ENCODE results near the gene AUTS2.

Gene AUTS2

GRCh38 chr7:70068531-70068930 is 470.3 kb downstream of the AUTS2 start:
- Histone ChIP-seq H3K79me2 (ENCODE audit: control insufficient read depth, insufficient read depth, low read length) (no peaks in the 10 kb centered on the region), H2AK5ac (ENCODE audit: low read length) (no peak overlapping the region), H3K27me3 (ENCODE audit: insufficient read depth, low read length, poor library complexity) (no peaks in the 10 kb centered on the region), H3K56ac (ENCODE audit: low read length) (no peak overlapping the region), H2BK15ac (replicated peaks; ENCODE audit: low read depth) (no peak overlapping the region), H4K5ac (ENCODE audit: low read length) (no peak overlapping the region), H3K4me1 (ENCODE audit: control insufficient read depth, low read depth, low read length) (no peaks in the 10 kb centered on the region), H3K18ac (ENCODE audit: low read length) (no peak overlapping the region), H3K23ac (ENCODE audit: low read length) (no peak overlapping the region), H3K4me3 (ENCODE audit: low read length) (no peak overlapping the region), H2BK120ac (ENCODE audit: low read depth, low read length) (no peak overlapping the region), H3K27ac (ENCODE audit: low read depth, low read length) (no peak overlapping the region), H3K4me2 (ENCODE audit: low read length) (no peak overlapping the region), H3K36me3 (ENCODE audit: control insufficient read depth, insufficient read depth, low read length) (no peaks in the 10 kb centered on the region), H4K8ac (ENCODE audit: low read depth, low read length) (no peak overlapping the region), H3K9ac (ENCODE audit: low read length) (no peak overlapping the region), H3K79me1 (ENCODE audit: low read length) (no peaks in the 10 kb centered on the region), H3K4ac (ENCODE audit: low read depth, low read length) (no peak overlapping the region), H2BK5ac (ENCODE audit: low read length) (no peak overlapping the region)
- WGBS (ENCODE audit: extremely low coverage, insufficient coverage, low lambda C conversion rate), result no CpG with 5 or more reads among the region's 2 CpGs
- DNase-seq, result no peak

GRCh38 chr7:70069977-70070376 is 471.7 kb downstream of the AUTS2 start:
- H3K4me2 ChIP-seq (ENCODE audit: low read length), result no peak overlapping the region
- no peak overlapping the region for H3K18ac ChIP-seq (ENCODE audit: low read length)
- H3K36me3 ChIP-seq (ENCODE audit: control insufficient read depth, insufficient read depth, low read length), result no peaks in the 10 kb centered on the region
- H2AK5ac ChIP-seq (ENCODE audit: low read length), result no peak overlapping the region
- no peak overlapping the region for H3K23ac ChIP-seq (ENCODE audit: low read length)
- no peak overlapping the region for H3K9ac ChIP-seq (ENCODE audit: low read length)
- no peaks in the 10 kb centered on the region for H3K27me3 ChIP-seq (ENCODE audit: insufficient read depth, low read length, poor library complexity)
- H4K8ac ChIP-seq (ENCODE audit: low read depth, low read length), result no peak overlapping the region
- H3K56ac ChIP-seq (ENCODE audit: low read length), result no peak overlapping the region
- H3K4me1 ChIP-seq (ENCODE audit: control insufficient read depth, low read depth, low read length), result no peaks in the 10 kb centered on the region
- no peak overlapping the region for H3K27ac ChIP-seq (ENCODE audit: low read depth, low read length)
- no peak overlapping the region for H3K4me3 ChIP-seq (ENCODE audit: low read length)
- H3K4ac ChIP-seq (ENCODE audit: low read depth, low read length), result no peak overlapping the region
- no peak overlapping the region for H2BK5ac ChIP-seq (ENCODE audit: low read length)
- no peaks in the 10 kb centered on the region for H3K79me1 ChIP-seq (ENCODE audit: low read length)
- DNase-seq, result no peak
- no peak overlapping the region for H2BK120ac ChIP-seq (ENCODE audit: low read depth, low read length)
- H3K79me2 ChIP-seq (ENCODE audit: control insufficient read depth, insufficient read depth, low read length), result no peaks in the 10 kb centered on the region
- no peak overlapping the region for H2BK15ac ChIP-seq (replicated peaks; ENCODE audit: low read depth)
- no peak overlapping the region for H4K5ac ChIP-seq (ENCODE audit: low read length)
- no CpG with 5 or more reads among the region's 2 CpGs for WGBS (ENCODE audit: extremely low coverage, insufficient coverage, low lambda C conversion rate)

- H2BK5ac ChIP-seq (ENCODE audit: low read length), result no peak overlapping the region
- no CpG with 5 or more reads among the region's 7 CpGs for whole genome bisulfite sequencing (ENCODE audit: extremely low coverage, insufficient coverage, low lambda C conversion rate)
Observed at GRCh38 chr7:70071766-70072165, 473.5 kb downstream of the AUTS2 start.

GRCh38 chr7:70072220-70072619 is 473.9 kb downstream of the AUTS2 start:
- no peak overlapping the region for H3K23ac ChIP-seq (ENCODE audit: low read length)
- H3K4ac ChIP-seq (ENCODE audit: low read depth, low read length), result no peak overlapping the region
- no peak overlapping the region for H2BK5ac ChIP-seq (ENCODE audit: low read length)
- no peak overlapping the region for H3K18ac ChIP-seq (ENCODE audit: low read length)
- H2BK15ac ChIP-seq (replicated peaks; ENCODE audit: low read depth), result no peak overlapping the region
- no peak overlapping the region for H4K8ac ChIP-seq (ENCODE audit: low read depth, low read length)
- H3K79me2 ChIP-seq (ENCODE audit: control insufficient read depth, insufficient read depth, low read length), result no peaks in the 10 kb centered on the region
- H4K5ac ChIP-seq (ENCODE audit: low read length), result no peak overlapping the region
- H3K56ac ChIP-seq (ENCODE audit: low read length), result no peak overlapping the region
- H2AK5ac ChIP-seq (ENCODE audit: low read length), result no peak overlapping the region
- H3K9ac ChIP-seq (ENCODE audit: low read length), result no peak overlapping the region
- DNase-seq, result no peak
- H3K27ac ChIP-seq (ENCODE audit: low read depth, low read length), result no peak overlapping the region
- no peaks in the 10 kb centered on the region for H3K36me3 ChIP-seq (ENCODE audit: control insufficient read depth, insufficient read depth, low read length)
- H3K4me2 ChIP-seq (ENCODE audit: low read length), result no peak overlapping the region
- no peaks in the 10 kb centered on the region for H3K4me1 ChIP-seq (ENCODE audit: control insufficient read depth, low read depth, low read length)
- no peak overlapping the region for H3K4me3 ChIP-seq (ENCODE audit: low read length)
- no CpG with 5 or more reads among the region's 2 CpGs for WGBS (ENCODE audit: extremely low coverage, insufficient coverage, low lambda C conversion rate)
- no peaks in the 10 kb centered on the region for H3K27me3 ChIP-seq (ENCODE audit: insufficient read depth, low read length, poor library complexity)
- no peaks in the 10 kb centered on the region for H3K79me1 ChIP-seq (ENCODE audit: low read length)
- no peak overlapping the region for H2BK120ac ChIP-seq (ENCODE audit: low read depth, low read length)

More at GRCh38 chr7:70071766-70072165, 473.5 kb downstream of the AUTS2 start:
- Histone ChIP-seq H3K4me1 (ENCODE audit: control insufficient read depth, low read depth, low read length) (no peaks in the 10 kb centered on the region), H3K36me3 (ENCODE audit: control insufficient read depth, insufficient read depth, low read length) (no peaks in the 10 kb centered on the region), H2BK120ac (ENCODE audit: low read depth, low read length) (no peak overlapping the region), H3K79me1 (ENCODE audit: low read length) (no peaks in the 10 kb centered on the region), H3K79me2 (ENCODE audit: control insufficient read depth, insufficient read depth, low read length) (no peaks in the 10 kb centered on the region), H3K23ac (ENCODE audit: low read length) (no peak overlapping the region), H3K4me3 (ENCODE audit: low read length) (no peak overlapping the region), H2AK5ac (ENCODE audit: low read length) (no peak overlapping the region), H4K8ac (ENCODE audit: low read depth, low read length) (no peak overlapping the region), H3K4me2 (ENCODE audit: low read length) (no peak overlapping the region), H3K4ac (ENCODE audit: low read depth, low read length) (no peak overlapping the region), H3K9ac (ENCODE audit: low read length) (no peak overlapping the region), H3K27me3 (ENCODE audit: insufficient read depth, low read length, poor library complexity) (no peaks in the 10 kb centered on the region), H3K27ac (ENCODE audit: low read depth, low read length) (no peak overlapping the region), H3K56ac (ENCODE audit: low read length) (no peak overlapping the region), H4K5ac (ENCODE audit: low read length) (no peak overlapping the region), H2BK15ac (replicated peaks; ENCODE audit: low read depth) (no peak overlapping the region), H3K18ac (ENCODE audit: low read length) (no peak overlapping the region)
- no peak for DNase-seq

GRCh38 chr7:70076325-70076724 is 478.1 kb downstream of the AUTS2 start:
- no peaks in the 10 kb centered on the region for H3K79me2 ChIP-seq (ENCODE audit: control insufficient read depth, insufficient read depth, low read length)
- H2AK5ac ChIP-seq (ENCODE audit: low read length), result no peak overlapping the region
- H2BK5ac ChIP-seq (ENCODE audit: low read length), result no peak overlapping the region
- H3K4me3 ChIP-seq (ENCODE audit: low read length), result no peak overlapping the region
- no peak overlapping the region for H2BK15ac ChIP-seq (replicated peaks; ENCODE audit: low read depth)
- H3K27ac ChIP-seq (ENCODE audit: low read depth, low read length), result no peak overlapping the region
- no peak overlapping the region for H3K23ac ChIP-seq (ENCODE audit: low read length)
- no peaks in the 10 kb centered on the region for H3K36me3 ChIP-seq (ENCODE audit: control insufficient read depth, insufficient read depth, low read length)
- no peaks in the 10 kb centered on the region for H3K27me3 ChIP-seq (ENCODE audit: insufficient read depth, low read length, poor library complexity)
- no peak overlapping the region for H2BK120ac ChIP-seq (ENCODE audit: low read depth, low read length)
- no peak overlapping the region for H4K5ac ChIP-seq (ENCODE audit: low read length)
- no peak overlapping the region for H3K9ac ChIP-seq (ENCODE audit: low read length)
- no peak overlapping the region for H4K8ac ChIP-seq (ENCODE audit: low read depth, low read length)
- no peaks in the 10 kb centered on the region for H3K4me1 ChIP-seq (ENCODE audit: control insufficient read depth, low read depth, low read length)
- H3K4ac ChIP-seq (ENCODE audit: low read depth, low read length), result no peak overlapping the region
- no peak for DNase-seq
- H3K4me2 ChIP-seq (ENCODE audit: low read length), result no peak overlapping the region
- H3K56ac ChIP-seq (ENCODE audit: low read length), result no peak overlapping the region
- no peak overlapping the region for H3K18ac ChIP-seq (ENCODE audit: low read length)
- no peaks in the 10 kb centered on the region for H3K79me1 ChIP-seq (ENCODE audit: low read length)
- WGBS (ENCODE audit: extremely low coverage, insufficient coverage, low lambda C conversion rate), result no CpG with 5 or more reads among the region's 1 CpG

GRCh38 chr7:70082099-70082611 is 483.9 kb downstream of the AUTS2 start:
- Histone ChIP-seq H3K4me3 (ENCODE audit: low read length) (no peak overlapping the region), H3K4ac (ENCODE audit: low read depth, low read length) (no peak overlapping the region), H2BK15ac (replicated peaks; ENCODE audit: low read depth) (no peak overlapping the region), H3K18ac (ENCODE audit: low read length) (no peak overlapping the region), H3K9ac (ENCODE audit: low read length) (no peak overlapping the region), H3K23ac (ENCODE audit: low read length) (no peak overlapping the region), H3K4me2 (ENCODE audit: low read length) (no peak overlapping the region), H3K27ac (ENCODE audit: low read depth, low read length) (no peak overlapping the region), H4K5ac (ENCODE audit: low read length) (no peak overlapping the region), H3K36me3 (ENCODE audit: control insufficient read depth, insufficient read depth, low read length) (no peaks in the 10 kb centered on the region), H2AK5ac (ENCODE audit: low read length) (no peak overlapping the region), H3K4me1 (ENCODE audit: control insufficient read depth, low read depth, low read length) (no peaks in the 10 kb centered on the region), H3K27me3 (ENCODE audit: insufficient read depth, low read length, poor library complexity) (no peaks in the 10 kb centered on the region), H4K8ac (ENCODE audit: low read depth, low read length) (no peak overlapping the region), H3K79me2 (ENCODE audit: control insufficient read depth, insufficient read depth, low read length) (no peaks in the 10 kb centered on the region), H2BK120ac (ENCODE audit: low read depth, low read length) (no peak overlapping the region), H3K79me1 (ENCODE audit: low read length) (no peaks in the 10 kb centered on the region), H2BK5ac (ENCODE audit: low read length) (no peak overlapping the region), H3K56ac (ENCODE audit: low read length) (no peak overlapping the region)
- DNase-seq, result no peak
- WGBS (ENCODE audit: extremely low coverage, insufficient coverage, low lambda C conversion rate), result no CpG with 5 or more reads among the region's 5 CpGs

All from mesendoderm (in vitro differentiated cells).